GM12872 (cell line): ENCODE data around the gene CALML3.

Experiments used
- TF ChIP-seq, protein P1 (sequence below): IDR thresholded peaks from 3 replicates; pipeline ENCODE4 v1.5.1; 2011; ENCODE audit warnings: low read depth, mild to moderate bottlenecking, low read length, moderate library complexity; ENCODE audit not compliant: insufficient read depth

Gene CALML3

DNA sequence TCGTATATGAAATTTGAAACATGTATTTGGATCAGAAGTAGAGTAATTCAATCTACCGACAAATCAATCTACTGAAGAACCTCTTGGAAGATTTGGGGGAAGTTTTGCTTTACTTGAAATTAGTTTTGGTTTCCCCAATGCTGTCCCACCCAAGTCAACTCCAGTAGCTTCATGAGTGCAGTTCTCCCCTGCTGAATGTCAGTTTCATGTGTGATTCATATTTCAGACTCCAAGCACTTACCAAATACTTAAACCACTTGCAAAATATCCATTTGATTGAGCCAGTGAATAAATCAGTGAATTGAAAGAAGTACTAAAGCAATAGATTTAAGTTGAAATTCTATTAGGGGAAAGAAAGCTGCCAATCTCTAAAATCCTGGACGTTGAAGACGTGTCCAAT, 34.7 kb upstream of the CALML3 start:
- TF ChIP-seq, protein P1, sequence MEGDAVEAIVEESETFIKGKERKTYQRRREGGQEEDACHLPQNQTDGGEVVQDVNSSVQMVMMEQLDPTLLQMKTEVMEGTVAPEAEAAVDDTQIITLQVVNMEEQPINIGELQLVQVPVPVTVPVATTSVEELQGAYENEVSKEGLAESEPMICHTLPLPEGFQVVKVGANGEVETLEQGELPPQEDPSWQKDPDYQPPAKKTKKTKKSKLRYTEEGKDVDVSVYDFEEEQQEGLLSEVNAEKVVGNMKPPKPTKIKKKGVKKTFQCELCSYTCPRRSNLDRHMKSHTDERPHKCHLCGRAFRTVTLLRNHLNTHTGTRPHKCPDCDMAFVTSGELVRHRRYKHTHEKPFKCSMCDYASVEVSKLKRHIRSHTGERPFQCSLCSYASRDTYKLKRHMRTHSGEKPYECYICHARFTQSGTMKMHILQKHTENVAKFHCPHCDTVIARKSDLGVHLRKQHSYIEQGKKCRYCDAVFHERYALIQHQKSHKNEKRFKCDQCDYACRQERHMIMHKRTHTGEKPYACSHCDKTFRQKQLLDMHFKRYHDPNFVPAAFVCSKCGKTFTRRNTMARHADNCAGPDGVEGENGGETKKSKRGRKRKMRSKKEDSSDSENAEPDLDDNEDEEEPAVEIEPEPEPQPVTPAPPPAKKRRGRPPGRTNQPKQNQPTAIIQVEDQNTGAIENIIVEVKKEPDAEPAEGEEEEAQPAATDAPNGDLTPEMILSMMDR: no peak

DNA sequence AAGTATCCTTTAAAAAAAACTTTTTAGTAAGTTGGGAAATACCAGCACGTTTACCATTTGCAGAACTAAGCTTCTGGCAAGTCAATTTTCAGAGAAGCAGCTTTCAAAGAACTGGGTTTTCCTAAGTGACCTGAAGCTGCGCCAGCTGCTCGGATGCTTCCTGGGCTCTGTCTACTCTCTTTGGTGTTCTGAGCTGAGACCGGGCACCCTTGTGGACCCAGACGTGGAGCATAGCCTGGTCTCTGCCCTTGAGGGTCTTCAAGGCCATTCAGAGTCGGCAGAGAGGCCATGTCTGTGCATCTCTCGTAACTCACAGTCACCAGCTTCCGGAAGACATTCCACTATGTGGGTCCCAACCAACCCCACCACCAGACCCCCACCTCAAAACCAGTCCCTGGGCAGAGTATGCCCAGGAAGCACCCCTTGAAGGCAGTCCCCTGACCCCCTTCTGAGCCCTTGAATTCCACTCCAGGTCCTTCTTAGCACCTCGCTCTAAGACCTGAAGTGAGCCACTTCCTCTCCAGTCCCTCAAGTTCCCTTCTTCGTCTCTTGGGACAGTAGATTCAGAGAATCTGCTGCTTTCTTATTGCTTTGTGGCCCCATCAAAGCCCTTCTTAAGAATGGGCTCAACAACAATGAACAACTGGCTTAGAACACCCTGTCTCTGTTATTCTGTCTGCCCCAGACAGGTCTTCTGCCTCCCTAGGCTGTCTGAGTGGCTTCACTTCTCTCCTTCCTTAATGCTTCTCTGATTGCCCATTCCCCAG, 33.9 kb upstream of the CALML3 start:
- TF ChIP-seq, protein P1: no peak

DNA sequence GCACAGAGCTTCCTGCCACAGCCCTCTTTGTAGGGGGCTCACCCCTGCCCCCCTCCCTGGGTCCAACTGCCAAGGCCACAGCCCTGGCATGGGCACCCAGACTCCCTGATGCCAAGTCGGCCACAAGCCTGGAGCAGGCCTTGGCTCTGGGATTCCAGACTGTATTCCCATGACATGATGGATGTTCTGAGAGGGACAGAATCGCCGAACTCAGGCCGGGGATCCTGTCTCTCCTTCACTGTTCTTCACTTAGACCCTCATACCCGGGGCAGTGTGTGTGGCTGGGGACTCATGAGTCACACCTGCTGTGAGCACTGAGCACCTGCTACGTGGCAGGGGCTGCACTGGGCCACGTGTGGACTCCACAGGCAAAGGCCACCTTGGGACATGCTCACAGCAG, 33.3 kb upstream of the CALML3 start:
- TF ChIP-seq, protein P1: no peak

DNA sequence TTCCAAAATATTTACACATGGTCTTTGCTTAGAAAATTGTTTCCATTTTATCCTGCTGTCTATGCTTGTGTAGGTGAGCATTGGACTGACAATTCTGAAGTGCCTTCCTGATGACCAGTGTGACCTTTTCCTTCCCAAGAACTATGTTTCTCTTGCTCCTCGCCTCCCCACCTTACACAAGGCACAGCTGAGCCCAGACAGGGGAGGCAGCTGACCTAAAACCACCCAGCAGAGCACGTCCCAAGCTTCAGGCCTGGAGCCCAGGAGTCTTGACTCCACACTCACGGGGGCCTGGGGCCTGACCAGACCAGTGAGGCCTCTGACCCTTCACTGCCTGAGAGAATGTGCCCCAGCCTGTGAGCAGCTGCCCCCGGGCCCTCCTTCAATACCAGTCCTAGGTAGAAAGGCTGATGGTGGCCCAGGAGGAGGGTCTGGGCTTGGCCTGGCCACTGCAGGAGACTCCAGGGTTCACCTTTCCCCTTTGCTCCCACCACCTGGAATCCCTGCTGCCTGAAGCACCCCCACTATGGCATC, 32.4 kb upstream of the CALML3 start:
- TF ChIP-seq, protein P1: no peak

DNA sequence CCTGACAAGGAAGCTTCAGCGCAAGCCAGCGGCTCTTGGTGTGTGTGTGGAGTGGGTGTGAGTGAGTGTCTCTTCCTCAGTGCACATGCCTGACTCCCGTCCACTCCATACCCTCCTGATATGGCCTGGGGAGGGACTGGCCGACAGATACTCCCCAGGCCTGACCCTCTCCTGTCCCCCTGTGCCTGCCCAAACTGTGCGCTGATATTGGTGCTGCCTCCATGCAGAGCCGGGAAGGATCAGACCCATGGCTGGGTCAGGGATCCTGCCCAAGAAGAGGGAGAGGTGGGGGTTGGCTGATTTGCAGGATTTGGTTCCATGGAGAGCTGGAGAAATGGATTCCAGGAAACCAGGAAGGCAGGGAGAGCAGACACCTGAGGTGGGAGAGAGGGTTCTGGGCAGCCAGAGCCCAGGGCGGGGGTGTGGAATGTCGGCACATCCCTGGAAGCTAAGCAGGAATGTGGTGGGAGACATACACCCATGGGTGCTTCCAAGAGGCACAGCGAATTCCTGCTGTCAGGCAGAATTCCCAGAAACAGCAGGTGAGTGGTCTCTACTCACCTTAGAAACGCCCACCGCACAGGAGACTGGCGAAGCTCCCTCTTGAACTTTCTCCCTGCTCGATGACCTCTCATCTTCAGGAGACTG, 31.7 kb upstream of the CALML3 start:
- TF ChIP-seq, protein P1: no peak

DNA sequence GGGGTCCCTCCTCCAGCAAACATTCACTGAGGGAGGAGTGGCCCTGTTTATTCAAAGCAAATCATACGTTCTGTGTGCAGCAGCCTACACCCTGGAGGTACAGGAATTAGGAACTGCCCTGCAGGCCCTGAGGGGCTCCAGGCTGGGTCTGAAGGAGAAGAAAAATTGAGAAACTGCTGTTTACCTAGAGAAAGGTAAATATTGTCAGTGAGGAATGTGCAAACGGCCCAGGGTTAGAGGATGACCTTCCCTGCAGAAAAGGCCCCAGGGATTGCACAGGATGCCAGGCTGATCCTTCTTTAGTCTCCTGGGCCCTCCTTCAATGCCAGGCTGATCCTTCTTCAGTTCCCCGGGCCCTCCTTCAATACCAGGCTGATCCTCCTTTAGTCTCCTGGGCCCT, 31.1 kb upstream of the CALML3 start:
- TF ChIP-seq, protein P1: no peak

DNA sequence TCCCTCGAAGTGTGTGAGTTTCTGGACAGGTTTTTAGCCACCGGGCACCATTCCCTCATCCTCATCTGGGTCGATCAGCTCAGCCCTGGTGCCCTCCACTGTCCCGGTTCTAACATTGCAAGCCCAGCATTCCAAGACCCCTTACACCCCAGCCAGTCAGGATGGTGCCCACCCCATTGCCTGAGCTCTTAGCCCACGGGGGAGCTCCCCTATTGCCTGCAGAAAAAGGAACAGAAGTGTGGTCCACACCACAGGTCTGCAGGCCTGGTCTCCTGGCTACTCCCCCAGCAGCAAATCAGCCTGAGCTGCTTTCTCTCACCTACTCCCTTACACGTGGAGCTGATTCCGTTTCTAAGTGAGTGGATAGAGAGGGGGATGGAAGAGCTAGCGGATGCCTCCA, 30.1 kb upstream of the CALML3 start:
- TF ChIP-seq, protein P1: no peak
